Smooth muscle cell (in vitro differentiated cells): ENCODE measurements around the gene ZDHHC1. TPM values are rescaled to one million over a fixed set of nuclear protein-coding genes. Genes with fewer than 3 reads are reported as not detected.

ENCODE experiments used
- DNase-seq: peaks from one replicate; lab custom pipeline; 2025; ENCODE audit not compliant: unreplicated experiment; lab: John Stamatoyannopoulos, UW
- H2AFZ ChIP-seq: fragments of 200-600 bp; sonication (generic); 2 replicates; pipeline ENCODE4 v1.6.0; 2016; ENCODE audit warnings: antibody characterized with exemption, low read depth, mild to moderate bottlenecking
- H3F3A ChIP-seq: fragments of 200-600 bp; sonication (generic); 2 replicates; pipeline ENCODE4 v1.6.0; 2017; ENCODE audit warnings: antibody characterized with exemption, low read depth
- H3K27ac ChIP-seq: fragments of 200-600 bp; sonication (generic); 2 replicates; pipeline ENCODE4 v1.5.1; 2016; ENCODE audit warnings: low read depth, mild to moderate bottlenecking
- H3K27me3 ChIP-seq: fragments of 200-600 bp; sonication (generic); 2 replicates; pipeline ENCODE4 v1.6.1; 2016; ENCODE audit warnings: low read depth, mild to moderate bottlenecking
- H3K36me3 ChIP-seq: fragments of 200-600 bp; sonication (generic); 2 replicates; pipeline ENCODE4 v1.5.1; 2016; ENCODE audit warnings: low read depth
- H3K4me1 ChIP-seq: fragments of 200-600 bp; sonication (generic); 2 replicates; pipeline ENCODE4 v1.5.1; 2016; ENCODE audit warnings: low read depth
- H3K4me2 ChIP-seq: fragments of 200-600 bp; sonication (generic); 2 replicates; pipeline ENCODE4 v1.6.0; 2016; ENCODE audit warnings: mild to moderate bottlenecking
- H3K4me3 ChIP-seq: fragments of 200-600 bp; sonication (generic); 2 replicates; pipeline ENCODE4 v1.5.1; 2016; ENCODE audit warnings: mild to moderate bottlenecking
- H3K79me2 ChIP-seq: fragments of 200-600 bp; sonication (generic); 2 replicates; pipeline ENCODE4 v1.6.0; 2016; ENCODE audit warnings: low read depth, mild to moderate bottlenecking
- H3K9ac ChIP-seq: fragments of 200-600 bp; sonication (generic); 2 replicates; pipeline ENCODE4 v1.6.0; 2016; ENCODE audit warnings: low read depth
- H3K9me3 ChIP-seq: fragments of 200-600 bp; sonication (generic); replicated peaks from 2 replicates; pipeline ENCODE4 v1.5.1; 2016; ENCODE audit warnings: low read depth
- H4K20me1 ChIP-seq: fragments of 200-600 bp; sonication (generic); 2 replicates; pipeline ENCODE4 v1.6.0; 2016; ENCODE audit warnings: low read depth
- WGBS: methylation state at CpG from one replicate; pipeline ENCODE4 v1.1.7; 2016; ENCODE audit warnings: low lambda C conversion rate; 5-methylcytosine and 5-hydroxymethylcytosine counted together
- polyA plus RNA-seq: library from polyadenylated mRNA; unstranded; fragments of >200 nt; fragmentation: Nextera tagmentation; extraction: Ambion mirVana; gene quantifications from 2 replicates; pipeline ENCODE4 v1.2.1, GENCODE V29; 2016
- total RNA-seq: library from RNA; depleted of rRNA; stranded (reverse); fragments of >200 nt; gene quantifications from 2 replicates; pipeline ENCODE4 v1.2.3, GENCODE V29; 2014
- TF ChIP-seq, protein P1 (sequence below): fragments of 200-600 bp; sonication (generic); IDR thresholded peaks from 2 replicates; pipeline ENCODE4 v1.5.1; 2017; ENCODE audit warnings: borderline replicate concordance, mild to moderate bottlenecking, antibody characterized with exemption; ENCODE audit not compliant: insufficient read depth, poor library complexity, severe bottlenecking

Gene ZDHHC1
- total and polyA plus RNA-seq, 2 experiments from 2014 or later: 7.9 to 15.7 TPM

DNA sequence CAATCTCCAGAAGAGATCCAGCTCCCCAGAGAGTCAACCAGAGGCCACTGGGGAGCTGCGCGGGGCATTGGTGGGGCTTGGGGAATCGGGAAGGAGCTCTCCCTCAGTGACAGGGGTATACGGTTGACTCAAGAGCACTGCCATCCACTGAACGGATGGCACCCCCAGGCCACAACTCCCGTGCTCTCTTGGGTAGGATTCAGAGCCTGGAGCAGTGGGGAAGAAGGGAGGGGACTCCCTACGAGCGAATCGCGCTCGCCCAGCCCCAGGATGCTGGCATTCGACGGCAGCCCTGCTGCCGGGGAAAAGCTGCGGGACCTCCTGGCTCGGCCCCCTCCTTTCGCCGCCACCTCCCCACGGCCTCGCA lies 22.5 kb downstream of the ZDHHC1 start:
- peaks cover 25% of the 10 kb centered on the region for H3K4me1 ChIP-seq
- no peak for DNase-seq
- H4K20me1 ChIP-seq: no peaks in the 10 kb centered on the region
- peak overlapping the region; percentile 11 for H3K27ac ChIP-seq
- peaks cover 13% of the 10 kb centered on the region for H3K27me3 ChIP-seq
- TF ChIP-seq, protein P1, sequence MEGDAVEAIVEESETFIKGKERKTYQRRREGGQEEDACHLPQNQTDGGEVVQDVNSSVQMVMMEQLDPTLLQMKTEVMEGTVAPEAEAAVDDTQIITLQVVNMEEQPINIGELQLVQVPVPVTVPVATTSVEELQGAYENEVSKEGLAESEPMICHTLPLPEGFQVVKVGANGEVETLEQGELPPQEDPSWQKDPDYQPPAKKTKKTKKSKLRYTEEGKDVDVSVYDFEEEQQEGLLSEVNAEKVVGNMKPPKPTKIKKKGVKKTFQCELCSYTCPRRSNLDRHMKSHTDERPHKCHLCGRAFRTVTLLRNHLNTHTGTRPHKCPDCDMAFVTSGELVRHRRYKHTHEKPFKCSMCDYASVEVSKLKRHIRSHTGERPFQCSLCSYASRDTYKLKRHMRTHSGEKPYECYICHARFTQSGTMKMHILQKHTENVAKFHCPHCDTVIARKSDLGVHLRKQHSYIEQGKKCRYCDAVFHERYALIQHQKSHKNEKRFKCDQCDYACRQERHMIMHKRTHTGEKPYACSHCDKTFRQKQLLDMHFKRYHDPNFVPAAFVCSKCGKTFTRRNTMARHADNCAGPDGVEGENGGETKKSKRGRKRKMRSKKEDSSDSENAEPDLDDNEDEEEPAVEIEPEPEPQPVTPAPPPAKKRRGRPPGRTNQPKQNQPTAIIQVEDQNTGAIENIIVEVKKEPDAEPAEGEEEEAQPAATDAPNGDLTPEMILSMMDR: no peak
- WGBS: 14% methylated on average over 11 of the region's 20 CpGs
- peak overlapping the region; percentile 88 for H3K4me2 ChIP-seq
- H3K9ac ChIP-seq: peak overlapping the region; percentile 71
- peak overlapping the region; percentile 41 for H3K4me3 ChIP-seq
- H3K36me3 ChIP-seq: no peaks in the 10 kb centered on the region
- H3F3A ChIP-seq: no peaks in the 10 kb centered on the region
- H3K9me3 ChIP-seq: no peaks in the 10 kb centered on the region
- no peaks in the 10 kb centered on the region for H3K79me2 ChIP-seq
- peak overlapping the region; percentile 57 for H2AFZ ChIP-seq

GRCh38 chr16:67393111-67393787 lies 23.0 kb downstream of the ZDHHC1 start, which contains the start of gene TPPP3:
Gene TPPP3 (minus strand): TSS chr16:67393498. CDS start chr16:67391111, 2,387 bp downstream.
- WGBS: 11% methylated on average over 31 of the region's 56 CpGs
- Histone ChIP-seq H3K4me3 (peak within 1 kb of the TSS; percentile 41), H2AFZ (peak within 1 kb of the TSS; percentile 57), H3K4me2 (peak within 1 kb of the TSS; percentile 88), H3K9ac (peak within 1 kb of the TSS; percentile 71), H3K27me3 (peaks cover 13% of the 10 kb centered on the region), H3K79me2 (no peaks in the 10 kb centered on the region), H4K20me1 (no peaks in the 10 kb centered on the region), H3K9me3 (no peaks in the 10 kb centered on the region), H3K27ac (peak within 1 kb of the TSS; percentile 11), H3K36me3 (no peaks in the 10 kb centered on the region), H3F3A (no peaks in the 10 kb centered on the region), H3K4me1 (peaks cover 25% of the 10 kb centered on the region)
- DNase-seq: peak; percentile 76
- TF ChIP-seq, protein P1: peak; percentile 46

DNA sequence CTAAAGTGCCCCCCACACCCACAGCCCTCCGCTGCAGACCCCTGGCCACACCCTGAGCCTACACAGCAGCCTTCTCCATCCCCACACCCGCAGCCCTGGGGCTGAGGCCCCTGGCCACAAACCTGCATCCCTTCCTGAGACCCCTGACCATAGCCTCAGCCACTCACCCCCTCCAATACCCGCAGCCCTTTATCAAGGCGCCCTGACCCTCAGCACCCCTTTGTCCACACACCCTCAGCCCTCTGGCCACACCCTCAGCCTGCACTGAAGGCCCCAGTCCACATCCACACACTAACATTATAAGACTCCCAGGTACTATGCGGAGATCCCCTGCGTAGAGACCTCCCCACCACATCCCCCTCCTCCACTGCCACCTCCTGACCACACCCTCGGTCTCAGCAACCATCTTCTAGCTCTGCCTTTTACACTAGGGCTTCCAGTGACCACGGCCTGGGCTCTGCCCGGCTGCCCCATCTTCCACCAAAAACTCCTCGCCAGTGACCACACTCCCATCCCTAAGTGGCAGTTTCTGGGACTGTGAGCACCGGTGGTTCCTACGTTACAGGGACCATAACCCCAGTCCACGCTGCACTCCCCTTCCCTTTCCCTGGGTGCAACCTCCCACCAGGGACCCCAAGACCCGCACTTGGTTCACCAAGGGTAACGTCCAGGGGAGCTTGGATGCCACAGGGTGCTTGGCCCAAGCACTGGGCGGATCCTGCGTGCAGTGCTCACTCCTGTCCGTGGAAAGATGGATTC lies 23.8 kb downstream of the ZDHHC1 start:
- 88% methylated on average over 17 of the region's 18 CpGs for WGBS
- Histone ChIP-seq H3F3A (no peaks in the 10 kb centered on the region), H3K4me3 (peak overlapping the region; percentile 41), H3K9me3 (no peaks in the 10 kb centered on the region), H3K36me3 (no peaks in the 10 kb centered on the region), H3K27ac (no peak overlapping the region), H4K20me1 (no peaks in the 10 kb centered on the region), H2AFZ (no peak overlapping the region), H3K27me3 (peaks cover 15% of the 10 kb centered on the region), H3K79me2 (no peaks in the 10 kb centered on the region), H3K4me2 (peak overlapping the region; percentile 88), H3K4me1 (peaks cover 25% of the 10 kb centered on the region), H3K9ac (peak overlapping the region; percentile 34)
- DNase-seq: no peak
- TF ChIP-seq, protein P1: no peak
